Endodermal cell (in vitro differentiated cells): ENCODE data around the gene RAB26. TPM values are rescaled to one million over a fixed set of nuclear protein-coding genes. Genes with fewer than 3 reads are reported as not detected.
"Not testable (repeated sequence)": the region's sequence is repeated elsewhere in the genome, so short reads cannot be mapped to it uniquely, and the experiment has no call there.

ENCODE experiments used
- DNase-seq: peaks from one replicate; pipeline ENCODE4 v3.0.0-alpha.2; 2017
- H3K27ac ChIP-seq: 2 replicates; pipeline ENCODE4 v1.5.1; 2013; ENCODE audit warnings: mild to moderate bottlenecking, low read depth, low read length, moderate library complexity
- H3K27me3 ChIP-seq: 2 replicates; pipeline ENCODE4 v1.6.1; 2013; ENCODE audit warnings: mild to moderate bottlenecking, low read length, moderate library complexity; ENCODE audit not compliant: insufficient read depth, control insufficient read depth, poor library complexity, severe bottlenecking
- H3K36me3 ChIP-seq: 2 replicates; pipeline ENCODE4 v1.7.0; 2013; ENCODE audit warnings: mild to moderate bottlenecking, low read length, moderate library complexity; ENCODE audit not compliant: control insufficient read depth, insufficient read depth
- H3K4me1 ChIP-seq: one replicate; pipeline ENCODE4 v1.7.0; 2013; ENCODE audit warnings: low read length; ENCODE audit not compliant: control insufficient read depth, insufficient read depth
- H3K4me3 ChIP-seq: 2 replicates; pipeline ENCODE4 v1.5.1; 2013; ENCODE audit warnings: mild to moderate bottlenecking, low read length, moderate library complexity
- H3K9ac ChIP-seq: 2 replicates; pipeline ENCODE4 v1.6.1; 2013; ENCODE audit warnings: mild to moderate bottlenecking, low read length, moderate library complexity; ENCODE audit not compliant: poor library complexity, severe bottlenecking; ENCODE audit errors: extremely low read depth
- H3K9me3 ChIP-seq: 2 replicates; pipeline ENCODE4 v1.6.1; 2013; ENCODE audit warnings: mild to moderate bottlenecking, low read length, moderate library complexity; ENCODE audit not compliant: control insufficient read depth
- H3K27ac Mint-ChIP-seq: 2 replicates; pipeline ENCODE4 v1.8.0; 2020; ENCODE audit warnings: mixed read lengths
- H3K27me3 Mint-ChIP-seq: 2 replicates; pipeline ENCODE4 v1.8.0; 2021; ENCODE audit warnings: mild to moderate bottlenecking, mixed read lengths; ENCODE audit not compliant: insufficient read depth
- H3K36me3 Mint-ChIP-seq: 2 replicates; pipeline ENCODE4 v1.8.0; 2020; ENCODE audit warnings: low read depth, mixed read lengths
- H3K4me1 Mint-ChIP-seq: 2 replicates; pipeline ENCODE4 v1.8.0; 2020; ENCODE audit warnings: mixed read lengths
- H3K4me3 Mint-ChIP-seq: 2 replicates; pipeline ENCODE4 v1.8.0; 2020; ENCODE audit warnings: mild to moderate bottlenecking, moderate library complexity, mixed read lengths
- H3K9me3 Mint-ChIP-seq: 2 replicates; pipeline ENCODE4 v1.8.0; 2020; ENCODE audit warnings: mild to moderate bottlenecking, mixed read lengths
- WGBS, 2 experiments: methylation state at CpG; one replicate each; pipeline versions ENCODE4 v1.1.5 to v1.1.7; 2013; ENCODE audit warnings: missing lambda C conversion rate in 2 of 2, mixed read lengths in 1 of 2; ENCODE audit not compliant: insufficient coverage in 1 of 2, insufficient read length in 1 of 2; 5-methylcytosine and 5-hydroxymethylcytosine counted together
- total RNA-seq, 2 donors: library from RNA; stranded (reverse); fragmentation: NEBNext Ultra II Directional in 1 of 2; extraction: Animal tissue kit (Norgen Biotek cat#: 25700) in 1 of 2; gene quantifications; 2 replicates in 1 of 2; 3 replicates in 1 of 2; pipeline ENCODE4 v1.2.1, GENCODE V29; 2021
- TF ChIP-seq, protein P1 (sequence below): fragments of 200-600 bp; sonication (generic); conservative IDR thresholded peaks from 2 replicates; pipeline ENCODE4 v1.5.0; 2021; ENCODE audit warnings: antibody characterized with exemption, mild to moderate bottlenecking

Gene RAB26
- total RNA-seq, 2 donors from 2014 or later, result 3.2 to 4.9 TPM

DNA sequence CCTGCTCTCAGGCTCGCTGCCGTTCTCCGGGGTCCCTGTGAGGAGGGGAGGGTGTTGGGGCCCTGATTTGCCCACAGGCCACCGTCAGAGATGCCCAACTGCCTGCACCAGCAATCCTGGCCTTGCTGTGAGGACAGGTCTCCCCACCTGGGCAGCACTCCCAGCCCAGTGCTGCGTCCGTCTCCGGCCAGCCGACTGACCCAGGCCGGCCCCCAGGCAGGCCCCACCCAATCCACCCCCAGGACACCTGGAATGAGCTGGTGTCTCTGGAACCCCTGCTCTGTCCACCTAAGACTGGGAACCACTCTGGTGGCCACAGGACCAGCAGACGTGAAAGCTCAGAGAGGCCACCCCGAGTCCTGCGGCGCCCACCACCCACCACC, 32.8 kb upstream of the RAB26 start:
- no peaks in the 10 kb centered on the region for H3K27me3 Mint-ChIP-seq
- Histone ChIP-seq H3K4me3 (no peak overlapping the region), H3K36me3 (no peaks in the 10 kb centered on the region), H3K4me1 (no peaks in the 10 kb centered on the region), H3K27me3 (no peaks in the 10 kb centered on the region), H3K9me3 (no peaks in the 10 kb centered on the region), H3K9ac (no peak overlapping the region), H3K27ac (no peak overlapping the region)
- H3K36me3 Mint-ChIP-seq, result no peaks in the 10 kb centered on the region
- H3K4me3 Mint-ChIP-seq, result no peak overlapping the region
- no peak for DNase-seq
- TF ChIP-seq, protein P1, sequence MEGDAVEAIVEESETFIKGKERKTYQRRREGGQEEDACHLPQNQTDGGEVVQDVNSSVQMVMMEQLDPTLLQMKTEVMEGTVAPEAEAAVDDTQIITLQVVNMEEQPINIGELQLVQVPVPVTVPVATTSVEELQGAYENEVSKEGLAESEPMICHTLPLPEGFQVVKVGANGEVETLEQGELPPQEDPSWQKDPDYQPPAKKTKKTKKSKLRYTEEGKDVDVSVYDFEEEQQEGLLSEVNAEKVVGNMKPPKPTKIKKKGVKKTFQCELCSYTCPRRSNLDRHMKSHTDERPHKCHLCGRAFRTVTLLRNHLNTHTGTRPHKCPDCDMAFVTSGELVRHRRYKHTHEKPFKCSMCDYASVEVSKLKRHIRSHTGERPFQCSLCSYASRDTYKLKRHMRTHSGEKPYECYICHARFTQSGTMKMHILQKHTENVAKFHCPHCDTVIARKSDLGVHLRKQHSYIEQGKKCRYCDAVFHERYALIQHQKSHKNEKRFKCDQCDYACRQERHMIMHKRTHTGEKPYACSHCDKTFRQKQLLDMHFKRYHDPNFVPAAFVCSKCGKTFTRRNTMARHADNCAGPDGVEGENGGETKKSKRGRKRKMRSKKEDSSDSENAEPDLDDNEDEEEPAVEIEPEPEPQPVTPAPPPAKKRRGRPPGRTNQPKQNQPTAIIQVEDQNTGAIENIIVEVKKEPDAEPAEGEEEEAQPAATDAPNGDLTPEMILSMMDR, result no peak
- 93% methylated on average over 9 of the region's 13 CpGs; no CpG with 5 or more reads in 1 of the 2 experiments for WGBS, 2 experiments
- no peaks in the 10 kb centered on the region for H3K9me3 Mint-ChIP-seq
- no peak overlapping the region for H3K27ac Mint-ChIP-seq
- no peaks in the 10 kb centered on the region for H3K4me1 Mint-ChIP-seq

DNA sequence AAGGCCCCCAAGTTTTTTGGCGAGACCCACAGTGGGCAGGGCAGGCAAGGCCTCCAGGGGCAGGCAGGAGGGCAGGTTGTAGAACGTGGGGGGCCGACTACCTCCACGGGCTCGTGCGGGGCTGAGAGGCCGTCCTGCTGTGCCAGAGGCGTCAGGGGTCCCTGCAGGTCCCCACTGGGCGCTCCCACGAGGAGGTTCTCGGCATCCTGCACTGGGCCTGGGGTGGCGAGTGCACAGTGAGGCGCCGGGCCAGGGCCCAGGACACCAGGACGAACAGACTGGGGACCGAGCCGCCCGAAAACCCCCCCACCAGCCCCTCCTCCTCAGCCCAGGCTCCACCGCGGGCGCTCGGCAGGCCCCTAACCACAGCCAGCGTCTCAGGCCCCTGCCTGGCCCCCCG, 32.0 kb upstream of the RAB26 start:
- not testable (repeated sequence) for H3K36me3 Mint-ChIP-seq, H3K4me3 ChIP-seq, H3K27me3 ChIP-seq, H3K4me1 Mint-ChIP-seq, H3K27ac Mint-ChIP-seq, H3K27me3 Mint-ChIP-seq, DNase-seq, H3K9me3 ChIP-seq, H3K36me3 ChIP-seq, H3K4me3 Mint-ChIP-seq, H3K4me1 ChIP-seq, H3K9ac ChIP-seq, H3K27ac ChIP-seq, H3K9me3 Mint-ChIP-seq
- 87 to 95% methylated on average over 6 to 16 of the region's 24 CpGs for WGBS, 2 experiments

DNA sequence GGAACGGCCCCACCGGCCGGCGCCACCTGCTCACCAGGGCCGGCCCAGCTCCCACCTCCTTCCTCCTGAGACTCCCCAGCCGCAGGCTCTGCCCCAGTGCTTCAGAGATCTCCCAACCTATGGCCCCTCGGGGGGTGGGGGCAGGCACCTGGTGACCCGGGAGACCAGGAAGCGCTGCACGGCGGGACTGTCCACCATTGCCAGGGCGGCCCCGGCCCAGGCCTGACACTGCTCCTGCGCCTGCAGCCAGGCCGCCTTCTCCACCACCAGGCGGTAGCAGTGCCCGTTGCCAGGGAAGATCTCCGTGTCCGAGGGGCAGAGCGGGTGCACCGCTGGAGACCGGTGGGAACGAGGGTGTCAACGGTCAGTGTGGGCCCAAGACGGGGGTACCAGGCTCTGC, 31.1 kb upstream of the RAB26 start:
- H3K4me3 Mint-ChIP-seq, H3K4me1 Mint-ChIP-seq, H3K9me3 ChIP-seq, H3K27ac ChIP-seq, H3K27ac Mint-ChIP-seq, H3K9ac ChIP-seq, H3K4me1 ChIP-seq, H3K27me3 ChIP-seq, H3K27me3 Mint-ChIP-seq, H3K36me3 ChIP-seq, H3K36me3 Mint-ChIP-seq, H3K4me3 ChIP-seq, H3K9me3 Mint-ChIP-seq, DNase-seq: not testable (repeated sequence)
- WGBS, 2 experiments, result 95% methylated on average over 15 of the region's 25 CpGs; no CpG with 5 or more reads in 1 of the 2 experiments

DNA sequence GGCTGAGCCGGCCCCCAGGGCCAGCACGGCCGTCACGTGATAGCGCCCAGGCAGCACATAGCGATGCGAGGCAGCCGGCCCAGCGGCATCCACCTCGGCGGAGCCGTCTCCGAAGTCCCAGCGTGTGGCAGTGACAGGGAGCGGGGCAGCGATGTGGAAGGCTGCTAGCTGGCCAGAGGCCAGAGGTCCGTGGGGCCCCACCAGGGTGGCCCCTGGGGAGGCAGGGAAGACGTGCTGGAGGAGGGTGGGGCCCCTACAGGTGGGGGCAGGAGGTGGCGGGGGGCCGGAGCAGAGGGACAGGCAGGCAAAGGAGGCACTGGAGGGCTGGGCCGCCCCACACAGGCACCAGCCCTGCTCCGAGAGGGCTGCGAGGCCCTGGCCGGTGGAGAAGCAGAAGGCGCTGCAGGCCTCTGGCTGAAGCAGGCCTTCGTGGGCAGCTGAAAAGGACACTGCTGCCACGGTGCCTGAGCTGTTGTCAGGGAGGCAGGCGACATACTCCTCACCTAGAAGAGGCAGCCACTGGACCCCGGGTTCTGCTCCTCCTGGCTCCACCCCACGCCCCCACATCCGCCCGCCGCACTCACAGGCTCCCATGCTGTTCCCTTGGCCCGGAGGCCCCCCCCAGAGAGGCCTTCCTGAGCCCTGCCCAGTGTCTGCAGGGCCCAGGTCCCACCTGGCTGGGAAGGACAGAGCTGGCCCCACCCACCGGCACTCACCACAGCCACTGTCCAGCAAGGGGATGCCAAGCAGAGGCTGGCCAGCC, 30.3 kb upstream of the RAB26 start:
- not testable (repeated sequence) for H3K4me3 ChIP-seq, H3K4me1 ChIP-seq, DNase-seq, H3K9me3 ChIP-seq, H3K27me3 ChIP-seq, H3K27ac ChIP-seq, H3K36me3 ChIP-seq, H3K9me3 Mint-ChIP-seq, H3K4me3 Mint-ChIP-seq, H3K27ac Mint-ChIP-seq, H3K4me1 Mint-ChIP-seq, H3K27me3 Mint-ChIP-seq, H3K36me3 Mint-ChIP-seq, H3K9ac ChIP-seq
- 94% methylated on average over 20 of the region's 35 CpGs; no CpG with 5 or more reads in 1 of the 2 experiments for WGBS, 2 experiments
